Trophoblast cell (in vitro differentiated cells and primary cell): ENCODE data around the gene SGCD.

Source experiments
- DNase-seq, 2 donors: peaks; one replicate each; pipeline ENCODE4 v3.0.0-alpha.2; 2016
- H2AFZ ChIP-seq: 2 replicates; pipeline ENCODE4 v1.6.1; 2013; ENCODE audit warnings: low read length, moderate library complexity, mild to moderate bottlenecking; ENCODE audit not compliant: insufficient read depth, poor library complexity
- H2AK5ac ChIP-seq: 2 replicates; pipeline ENCODE4 v1.6.1; 2013; ENCODE audit warnings: mild to moderate bottlenecking, low read length
- H2BK120ac ChIP-seq: 2 replicates; pipeline ENCODE4 v1.6.1; 2013; ENCODE audit warnings: low read length, mild to moderate bottlenecking, moderate library complexity; ENCODE audit not compliant: insufficient read depth, poor library complexity
- H2BK12ac ChIP-seq: 2 replicates; pipeline ENCODE4 v1.6.1; 2013; ENCODE audit warnings: mild to moderate bottlenecking, low read length, moderate library complexity
- H2BK5ac ChIP-seq: 2 replicates; pipeline ENCODE4 v1.6.1; 2013; ENCODE audit warnings: low read length, low read depth, moderate library complexity, mild to moderate bottlenecking; ENCODE audit not compliant: poor library complexity
- H3K14ac ChIP-seq: 2 replicates; pipeline ENCODE4 v1.6.1; 2013; ENCODE audit warnings: mild to moderate bottlenecking, low read length
- H3K18ac ChIP-seq: 2 replicates; pipeline ENCODE4 v1.6.1; 2013; ENCODE audit warnings: mild to moderate bottlenecking, low read length
- H3K23ac ChIP-seq: 2 replicates; pipeline ENCODE4 v1.6.1; 2013; ENCODE audit warnings: low read length
- H3K27ac ChIP-seq: 2 replicates; pipeline ENCODE4 v1.5.1; 2013; ENCODE audit warnings: low read depth, mild to moderate bottlenecking, inconsistent platforms, low read length, moderate library complexity
- H3K27me3 ChIP-seq: 2 replicates; pipeline ENCODE4 v1.6.1; 2013; ENCODE audit warnings: inconsistent platforms, mild to moderate bottlenecking, low read length, moderate library complexity; ENCODE audit not compliant: insufficient read depth
- H3K36me3 ChIP-seq, 2 experiments: 1 replicate in 1 of 2; 2 replicates in 1 of 2; pipeline ENCODE4 v1.6.1; 2013; ENCODE audit warnings: low read length in 2 of 2, mild to moderate bottlenecking in 2 of 2, moderate library complexity in 1 of 2; ENCODE audit not compliant: insufficient read depth in 2 of 2, control insufficient read depth in 1 of 2
- H3K4ac ChIP-seq: 2 replicates; pipeline ENCODE4 v1.6.1; 2013; ENCODE audit warnings: low read depth, mild to moderate bottlenecking, low read length, moderate library complexity
- H3K4me1 ChIP-seq, 2 experiments: 1 replicate in 1 of 2; 2 replicates in 1 of 2; pipeline ENCODE4 v1.6.1; 2013; ENCODE audit warnings: low read length in 2 of 2, mild to moderate bottlenecking in 2 of 2, moderate library complexity in 1 of 2; ENCODE audit not compliant: insufficient read depth in 2 of 2, control insufficient read depth in 1 of 2
- H3K4me2 ChIP-seq: 2 replicates; pipeline ENCODE4 v1.6.1; 2013; ENCODE audit warnings: inconsistent platforms, mild to moderate bottlenecking, low read length, moderate library complexity
- H3K4me3 ChIP-seq: 2 replicates; pipeline ENCODE4 v1.5.1; 2013; ENCODE audit warnings: mild to moderate bottlenecking, low read depth, low read length, inconsistent platforms
- H3K79me1 ChIP-seq: one replicate; pipeline ENCODE4 v1.6.1; 2013; ENCODE audit warnings: low read length
- H3K79me2 ChIP-seq: 2 replicates; pipeline ENCODE4 v1.6.1; 2013; ENCODE audit warnings: low read length, mild to moderate bottlenecking; ENCODE audit not compliant: control insufficient read depth, insufficient read depth, poor library complexity
- H3K9ac ChIP-seq: 2 replicates; pipeline ENCODE4 v1.6.1; 2013; ENCODE audit warnings: mild to moderate bottlenecking, low read length
- H3K9me3 ChIP-seq: 2 replicates; pipeline ENCODE4 v1.6.1; 2013; ENCODE audit warnings: low read depth, mild to moderate bottlenecking, control low read depth, inconsistent platforms, low read length; ENCODE audit not compliant: insufficient read depth
- H4K12ac ChIP-seq: 2 replicates; pipeline ENCODE4 v1.6.1; 2013; ENCODE audit warnings: low read depth, mild to moderate bottlenecking, low read length, moderate library complexity
- H4K8ac ChIP-seq: 2 replicates; pipeline ENCODE4 v1.6.1; 2013; ENCODE audit warnings: low read depth, mild to moderate bottlenecking, low read length, moderate library complexity
- H4K91ac ChIP-seq: one replicate; pipeline ENCODE4 v1.6.1; 2013; ENCODE audit warnings: low read depth, mild to moderate bottlenecking, low read length, moderate library complexity
- whole genome bisulfite sequencing: extraction: QIAGEN DNeasy Blood & Tissue Kit; methylation state at CpG from one replicate; pipeline ENCODE4 v1.1.7; 2013; ENCODE audit warnings: missing lambda C conversion rate; ENCODE audit not compliant: insufficient read length, insufficient coverage; ENCODE audit errors: extremely low coverage; 5-methylcytosine and 5-hydroxymethylcytosine counted together

SGCD gene

DNA sequence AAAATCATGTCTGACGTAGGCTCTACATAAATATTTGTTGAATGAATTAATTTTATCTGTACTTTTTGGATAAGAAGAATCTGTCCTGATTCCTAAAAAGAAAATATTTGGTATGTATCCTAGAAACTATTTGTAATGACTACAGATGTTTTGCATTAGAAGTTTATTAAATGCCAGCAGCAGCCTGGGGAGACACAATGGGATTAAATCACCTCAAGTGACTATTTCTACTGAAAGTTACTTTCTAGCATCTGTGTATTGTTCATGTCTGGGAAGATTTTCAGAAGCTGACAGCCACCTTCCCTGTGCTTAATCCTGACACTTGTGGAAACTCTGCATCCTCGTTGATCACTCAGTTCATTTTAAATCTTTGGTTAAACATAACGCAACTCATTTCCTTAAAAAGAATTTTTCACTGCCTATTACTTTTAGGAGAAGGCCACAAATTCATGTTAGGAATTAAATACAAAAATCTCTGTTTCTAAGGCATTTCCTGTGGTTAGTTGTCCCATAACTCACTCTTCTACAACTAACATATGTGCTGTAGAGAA lies 313.8 kb downstream of the SGCD start:
- Histone ChIP-seq H3K4me3 (no peak overlapping the region), H3K36me3 (no peaks in the 10 kb centered on the region), H3K18ac (no peak overlapping the region), H2BK5ac (no peak overlapping the region), H3K4ac (no peak overlapping the region), H3K27ac (no peak overlapping the region), H3K27me3 (no peaks in the 10 kb centered on the region), H2BK12ac (no peak overlapping the region), H3K4me2 (no peak overlapping the region), H2AFZ (no peak overlapping the region), H4K91ac (no peak overlapping the region), H3K14ac (no peak overlapping the region), H3K9me3 (no peaks in the 10 kb centered on the region), H2BK120ac (no peak overlapping the region), H4K12ac (no peak overlapping the region), H2AK5ac (no peak overlapping the region), H3K79me2 (no peaks in the 10 kb centered on the region), H4K8ac (no peak overlapping the region), H3K23ac (no peak overlapping the region), H3K9ac (no peak overlapping the region), H3K79me1 (no peaks in the 10 kb centered on the region), H3K4me1 (no peaks in the 10 kb centered on the region)
- WGBS, result no CpG with 5 or more reads among the region's 3 CpGs
- no peak for DNase-seq

DNA sequence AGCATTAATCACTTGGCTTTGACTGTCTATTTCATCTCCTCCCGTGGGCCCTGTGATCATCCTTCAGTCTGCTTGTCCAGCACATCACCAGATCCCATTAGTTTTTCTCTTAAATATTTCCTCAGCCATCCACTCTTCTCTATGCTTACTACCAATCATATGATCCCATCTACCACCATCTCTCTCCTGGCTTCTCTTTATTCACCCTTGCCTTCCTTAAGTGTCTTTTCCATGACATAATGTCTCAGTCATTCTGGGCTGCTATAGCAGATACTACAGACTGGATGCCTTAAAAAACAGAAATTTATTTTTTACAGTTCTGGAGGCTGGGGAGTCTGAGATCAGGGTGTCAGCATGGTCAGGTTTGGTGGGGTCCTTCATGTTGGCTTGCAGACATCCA lies 314.7 kb downstream of the SGCD start:
- H2AFZ ChIP-seq, result no peak overlapping the region
- no peaks in the 10 kb centered on the region for H3K9me3 ChIP-seq
- H2BK5ac ChIP-seq, result no peak overlapping the region
- no CpG with 5 or more reads among the region's 1 CpG for WGBS
- no peak overlapping the region for H4K8ac ChIP-seq
- no peak overlapping the region for H3K4me2 ChIP-seq
- H3K4me3 ChIP-seq, result no peak overlapping the region
- H3K79me2 ChIP-seq, result no peaks in the 10 kb centered on the region
- H3K9ac ChIP-seq, result no peak overlapping the region
- no peak overlapping the region for H2AK5ac ChIP-seq
- H3K79me1 ChIP-seq, result no peaks in the 10 kb centered on the region
- H3K14ac ChIP-seq, result no peak overlapping the region
- no peaks in the 10 kb centered on the region for H3K4me1 ChIP-seq
- H4K12ac ChIP-seq, result no peak overlapping the region
- H3K23ac ChIP-seq, result no peak overlapping the region
- no peaks in the 10 kb centered on the region for H3K27me3 ChIP-seq
- H4K91ac ChIP-seq, result no peak overlapping the region
- H3K36me3 ChIP-seq, result no peaks in the 10 kb centered on the region
- H3K18ac ChIP-seq, result no peak overlapping the region
- H2BK12ac ChIP-seq, result no peak overlapping the region
- no peak overlapping the region for H3K4ac ChIP-seq
- peak in 1 of 2 donors; percentile 2 for DNase-seq
- H2BK120ac ChIP-seq, result no peak overlapping the region
- no peak overlapping the region for H3K27ac ChIP-seq

DNA sequence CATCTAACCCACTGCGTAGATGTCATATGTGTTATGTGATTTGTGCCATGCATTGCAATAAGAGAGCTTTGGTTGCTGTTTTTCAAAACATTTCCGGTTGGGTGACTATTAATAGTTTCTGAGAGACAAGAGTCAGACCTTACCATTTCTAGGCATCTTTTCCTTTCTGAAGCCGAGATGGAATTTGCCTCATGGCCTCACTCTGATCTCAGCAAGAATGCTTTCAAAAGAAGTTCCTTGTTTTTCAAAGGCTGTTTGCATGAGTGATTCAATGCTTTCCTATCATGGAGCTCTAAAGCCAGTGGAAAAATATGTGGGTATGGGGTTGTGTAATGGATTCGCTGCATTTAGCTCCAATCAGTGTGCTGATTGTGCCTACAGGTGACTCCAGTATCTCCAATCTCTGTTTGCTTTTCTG lies 320.1 kb downstream of the SGCD start:
- Histone ChIP-seq H3K9me3 (no peaks in the 10 kb centered on the region), H2BK5ac (no peak overlapping the region), H3K79me2 (no peaks in the 10 kb centered on the region), H3K27ac (no peak overlapping the region), H3K18ac (no peak overlapping the region), H3K14ac (no peak overlapping the region), H4K8ac (no peak overlapping the region), H2AK5ac (no peak overlapping the region), H3K4me1 (no peaks in the 10 kb centered on the region), H3K4ac (no peak overlapping the region), H2BK12ac (no peak overlapping the region), H4K12ac (no peak overlapping the region), H3K27me3 (no peaks in the 10 kb centered on the region), H4K91ac (no peak overlapping the region), H2BK120ac (no peak overlapping the region), H2AFZ (no peak overlapping the region), H3K9ac (no peak overlapping the region), H3K4me2 (no peak overlapping the region), H3K23ac (no peak overlapping the region), H3K4me3 (no peak overlapping the region), H3K79me1 (no peaks in the 10 kb centered on the region), H3K36me3 (no peaks in the 10 kb centered on the region)
- WGBS, result no CpG with 5 or more reads among the region's 4 CpGs
- peak in 1 of 2 donors; percentile 19 for DNase-seq

DNA sequence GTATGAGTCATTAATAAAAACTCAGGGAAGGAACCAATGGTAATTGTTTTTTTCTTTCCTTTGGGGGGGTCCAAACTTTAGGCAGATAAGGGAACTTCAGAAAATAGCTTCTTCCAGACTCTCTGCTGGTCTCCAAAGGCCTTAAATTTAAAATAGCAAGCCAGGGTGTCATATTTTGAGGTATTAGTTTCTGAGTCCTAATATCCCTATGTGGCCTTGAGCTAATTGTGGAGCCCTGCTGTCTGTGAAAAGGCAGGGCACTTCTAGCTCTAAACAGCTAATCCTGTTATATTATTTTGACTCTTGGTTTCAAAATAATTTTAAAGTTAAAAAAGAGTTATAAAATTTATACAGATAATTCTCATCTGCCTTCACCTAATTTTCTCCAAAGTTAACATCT lies 327.5 kb downstream of the SGCD start:
- H3K9me3 ChIP-seq, result no peaks in the 10 kb centered on the region
- H2BK12ac ChIP-seq, result no peak overlapping the region
- no peak overlapping the region for H4K91ac ChIP-seq
- no peak overlapping the region for H2AFZ ChIP-seq
- H3K79me1 ChIP-seq, result no peaks in the 10 kb centered on the region
- H3K18ac ChIP-seq, result no peak overlapping the region
- H3K4me3 ChIP-seq, result no peak overlapping the region
- H4K8ac ChIP-seq, result no peak overlapping the region
- no peak overlapping the region for H2AK5ac ChIP-seq
- DNase-seq, result no peak
- no peak overlapping the region for H3K23ac ChIP-seq
- no peak overlapping the region for H3K27ac ChIP-seq
- no peaks in the 10 kb centered on the region for H3K27me3 ChIP-seq
- no peaks in the 10 kb centered on the region for H3K79me2 ChIP-seq
- no peaks in the 10 kb centered on the region for H3K36me3 ChIP-seq
- no peak overlapping the region for H3K9ac ChIP-seq
- H2BK120ac ChIP-seq, result no peak overlapping the region
- no peak overlapping the region for H3K14ac ChIP-seq
- no peaks in the 10 kb centered on the region for H3K4me1 ChIP-seq
- H3K4me2 ChIP-seq, result no peak overlapping the region
- H3K4ac ChIP-seq, result no peak overlapping the region
- H4K12ac ChIP-seq, result no peak overlapping the region
- H2BK5ac ChIP-seq, result no peak overlapping the region
